Measurements from ENCODE around the gene ATXN1.

- TF ChIP-seq EZH2 (IDR thresholded peaks at IDR 0.05; ENCODE audit: insufficient read depth, poor library complexity, severe bottlenecking) (no peak), EZH2phosphoT487 (IDR thresholded peaks at IDR 0.05; ENCODE audit: insufficient read depth, low read depth) (no peak)
Measured at GRCh38 chr6:16810411-16810810, 49.2 kb upstream of the ATXN1 start.

Data from GM23248 (cell line).